MM.1S (cell line): ENCODE results near the gene ABTB2.

Source experiments
- DNase-seq: peaks from one replicate; pipeline ENCODE4 v3.0.0-alpha.2; 2015
- H2AFZ ChIP-seq: fragments of 300-600 bp; sonication (generic); 2 replicates; pipeline ENCODE4 v1.6.0; 2016; ENCODE audit warnings: antibody characterized with exemption, low read length
- H3F3A ChIP-seq: fragments of 300-600 bp; sonication (generic); 2 replicates; pipeline ENCODE4 v1.6.1; 2016; ENCODE audit warnings: mild to moderate bottlenecking, antibody characterized with exemption, low read length, moderate library complexity, mixed read lengths; ENCODE audit not compliant: insufficient read depth
- H3K27ac ChIP-seq: fragments of 300-600 bp; sonication (generic); 2 replicates; pipeline ENCODE4 v1.5.1; 2016; ENCODE audit warnings: mild to moderate bottlenecking, low read length
- H3K27me3 ChIP-seq: fragments of 300-600 bp; sonication (generic); replicated peaks from 2 replicates; pipeline ENCODE4 v1.6.0; 2016; ENCODE audit warnings: low read length; ENCODE audit not compliant: insufficient read depth
- H3K36me3 ChIP-seq: fragments of 300-600 bp; sonication (generic); replicated peaks from 2 replicates; pipeline ENCODE4 v1.6.1; 2016; ENCODE audit warnings: mild to moderate bottlenecking, low read length, mixed read lengths; ENCODE audit not compliant: insufficient read depth
- H3K4me1 ChIP-seq: fragments of 300-600 bp; sonication (generic); 2 replicates; pipeline ENCODE4 v1.6.1; 2016; ENCODE audit warnings: low read length, mixed read lengths
- H3K4me2 ChIP-seq: fragments of 300-600 bp; sonication (generic); 2 replicates; pipeline ENCODE4 v1.6.0; 2016; ENCODE audit warnings: low read depth, low read length
- H3K4me3 ChIP-seq: fragments of 300-600 bp; sonication (generic); 2 replicates; pipeline ENCODE4 v1.5.1; 2016; ENCODE audit warnings: low read length, mixed read lengths
- H3K79me2 ChIP-seq: fragments of 300-600 bp; sonication (generic); 2 replicates; pipeline ENCODE4 v1.6.1; 2016; ENCODE audit warnings: mixed run types, low read length, mixed read lengths
- H3K9ac ChIP-seq: fragments of 300-600 bp; sonication (generic); 2 replicates; pipeline ENCODE4 v1.6.1; 2016; ENCODE audit warnings: low read length, mixed read lengths
- H3K9me2 ChIP-seq: fragments of 300-600 bp; sonication (generic); replicated peaks from 2 replicates; pipeline ENCODE4 v1.6.1; 2016; ENCODE audit warnings: mild to moderate bottlenecking, low read length, mixed read lengths; ENCODE audit not compliant: insufficient read depth
- H3K9me3 ChIP-seq: fragments of 300-600 bp; sonication (generic); replicated peaks from 2 replicates; pipeline ENCODE4 v1.6.1; 2016; ENCODE audit warnings: mild to moderate bottlenecking, low read length, mixed read lengths; ENCODE audit not compliant: insufficient read depth
- H4K20me1 ChIP-seq: fragments of 300-600 bp; sonication (generic); 2 replicates; pipeline ENCODE4 v1.6.1; 2016; ENCODE audit warnings: mild to moderate bottlenecking, low read length, moderate library complexity, mixed read lengths; ENCODE audit not compliant: insufficient read depth
- CTCF ChIP-seq: fragments of 300-600 bp; sonication (generic); IDR thresholded peaks from 2 replicates; pipeline ENCODE4 v1.5.1; 2016; ENCODE audit warnings: antibody characterized with exemption, low read length, mixed read lengths
- EZH2 ChIP-seq: fragments of 300-600 bp; sonication (generic); optimal IDR thresholded peaks from 2 replicates; pipeline ENCODE3; 2017; ENCODE audit warnings: low read depth, mild to moderate bottlenecking, antibody characterized with exemption, low read length, mixed read lengths
- EZH2phosphoT487 ChIP-seq: fragments of 300-600 bp; sonication (generic); IDR thresholded peaks from 2 replicates; pipeline ENCODE4 v1.6.1; 2018; ENCODE audit warnings: antibody characterized with exemption, low read length

Gene ABTB2

GRCh38 chr11:34254011-34254410 is 103.8 kb downstream of the ABTB2 start:
- Histone ChIP-seq H4K20me1 (no peaks in the 10 kb centered on the region), H2AFZ (no peak overlapping the region), H3K4me1 (no peaks in the 10 kb centered on the region), H3K9ac (no peak overlapping the region), H3K36me3 (no peaks in the 10 kb centered on the region), H3K79me2 (no peaks in the 10 kb centered on the region), H3K4me2 (no peak overlapping the region), H3K27me3 (no peaks in the 10 kb centered on the region; the same call in 1 of the 2 replicates), H3K9me3 (no peaks in the 10 kb centered on the region), H3K27ac (no peak overlapping the region), H3K4me3 (no peak overlapping the region), H3K9me2 (no peaks in the 10 kb centered on the region), H3F3A (no peaks in the 10 kb centered on the region)
- no peak for DNase-seq
- TF ChIP-seq EZH2, result no peak
- no peak for TF ChIP-seq CTCF
- no peak for TF ChIP-seq EZH2phosphoT487

- Histone ChIP-seq H3K9me3 (no peaks in the 10 kb centered on the region), H3K79me2 (no peaks in the 10 kb centered on the region), H3K9ac (no peak overlapping the region), H3F3A (no peaks in the 10 kb centered on the region), H3K4me2 (no peak overlapping the region), H3K27me3 (no peaks in the 10 kb centered on the region; the same call in 1 of the 2 replicates), H3K4me3 (no peak overlapping the region), H4K20me1 (no peaks in the 10 kb centered on the region), H2AFZ (no peak overlapping the region), H3K27ac (no peak overlapping the region), H3K36me3 (no peaks in the 10 kb centered on the region), H3K9me2 (no peaks in the 10 kb centered on the region), H3K4me1 (peaks cover 6% of the 10 kb centered on the region)
- DNase-seq, result no peak
- TF ChIP-seq CTCF (no peak), EZH2 (no peak), EZH2phosphoT487 (no peak)
Observed at GRCh38 chr11:34252651-34253050, 105.2 kb downstream of the ABTB2 start.

GRCh38 chr11:34252015-34252414 is 105.8 kb downstream of the ABTB2 start:
- H3K4me1 ChIP-seq, result peaks cover 6% of the 10 kb centered on the region
- no peaks in the 10 kb centered on the region; the same call in 1 of the 2 replicates for H3K27me3 ChIP-seq
- no peak for DNase-seq
- no peak overlapping the region for H3K9ac ChIP-seq
- H3K9me2 ChIP-seq, result no peaks in the 10 kb centered on the region
- H3K79me2 ChIP-seq, result no peaks in the 10 kb centered on the region
- H3K9me3 ChIP-seq, result no peaks in the 10 kb centered on the region
- H3F3A ChIP-seq, result no peaks in the 10 kb centered on the region
- no peak overlapping the region for H3K4me2 ChIP-seq
- no peak overlapping the region for H3K4me3 ChIP-seq
- no peak overlapping the region for H3K27ac ChIP-seq
- no peaks in the 10 kb centered on the region for H3K36me3 ChIP-seq
- TF ChIP-seq CTCF (no peak), EZH2phosphoT487 (no peak), EZH2 (no peak)
- no peak overlapping the region for H2AFZ ChIP-seq
- H4K20me1 ChIP-seq, result no peaks in the 10 kb centered on the region
